IPS-15b (cell line): ENCODE results near the gene CDH16.

Experiments used
- H3K27me3 ChIP-seq: one replicate; pipeline ENCODE4 v1.6.1; 2013; ENCODE audit warnings: low read length; ENCODE audit not compliant: control insufficient read depth, insufficient read depth
- H3K36me3 ChIP-seq: one replicate; pipeline ENCODE4 v1.6.1; 2013; ENCODE audit warnings: low read length; ENCODE audit not compliant: control insufficient read depth, insufficient read depth
- H3K4me1 ChIP-seq: one replicate; pipeline ENCODE4 v1.6.1; 2013; ENCODE audit warnings: mild to moderate bottlenecking, low read length; ENCODE audit not compliant: control insufficient read depth, insufficient read depth
- H3K4me3 ChIP-seq: one replicate; pipeline ENCODE4 v1.5.1; 2013; ENCODE audit warnings: low read depth, low read length
- H3K9ac ChIP-seq: one replicate; pipeline ENCODE4 v1.6.1; 2013; ENCODE audit warnings: low read depth, mild to moderate bottlenecking, low read length
- H3K9me3 ChIP-seq: one replicate; pipeline ENCODE4 v1.6.1; 2013; ENCODE audit warnings: mild to moderate bottlenecking, low read length; ENCODE audit not compliant: control insufficient read depth, insufficient read depth

The CDH16 gene

GRCh38 chr16:66953462-66954096 lies 34.9 kb upstream of the CDH16 start:
- no peaks in the 10 kb centered on the region for H3K36me3 ChIP-seq
- no peaks in the 10 kb centered on the region for H3K4me1 ChIP-seq
- no peaks in the 10 kb centered on the region for H3K9me3 ChIP-seq
- no peak overlapping the region for H3K4me3 ChIP-seq
- H3K9ac ChIP-seq, result no peak overlapping the region
- peaks cover 22% of the 10 kb centered on the region for H3K27me3 ChIP-seq

GRCh38 chr16:66952430-66953110 lies 33.9 kb upstream of the CDH16 start:
- Histone ChIP-seq H3K27me3 (peaks cover 32% of the 10 kb centered on the region), H3K4me1 (no peaks in the 10 kb centered on the region), H3K4me3 (no peak overlapping the region), H3K9me3 (no peaks in the 10 kb centered on the region), H3K9ac (no peak overlapping the region), H3K36me3 (no peaks in the 10 kb centered on the region)

- Histone ChIP-seq H3K4me1 (no peaks in the 10 kb centered on the region), H3K4me3 (no peak overlapping the region), H3K27me3 (peaks cover 36% of the 10 kb centered on the region), H3K9me3 (no peaks in the 10 kb centered on the region), H3K36me3 (no peaks in the 10 kb centered on the region), H3K9ac (no peak overlapping the region)
These were observed 32.5 kb upstream of the CDH16 start for GRCh38 chr16:66950971-66951790.

GRCh38 chr16:66950437-66950836 lies 31.8 kb upstream of the CDH16 start:
- Histone ChIP-seq H3K9me3 (no peaks in the 10 kb centered on the region), H3K4me3 (no peak overlapping the region), H3K9ac (no peak overlapping the region), H3K27me3 (peaks cover 36% of the 10 kb centered on the region), H3K4me1 (no peaks in the 10 kb centered on the region), H3K36me3 (no peaks in the 10 kb centered on the region)

- Histone ChIP-seq H3K4me1 (no peaks in the 10 kb centered on the region), H3K9ac (no peak overlapping the region), H3K36me3 (no peaks in the 10 kb centered on the region), H3K4me3 (no peak overlapping the region), H3K9me3 (no peaks in the 10 kb centered on the region), H3K27me3 (peaks cover 36% of the 10 kb centered on the region)
These were observed 30.8 kb upstream of the CDH16 start for GRCh38 chr16:66949472-66949871.

GRCh38 chr16:66948837-66949225 lies 30.1 kb upstream of the CDH16 start:
- H3K27me3 ChIP-seq, result peaks cover 36% of the 10 kb centered on the region

GRCh38 chr16:66948134-66948836 lies 29.6 kb upstream of the CDH16 start:
- Histone ChIP-seq H3K27me3 (peaks cover 36% of the 10 kb centered on the region), H3K9me3 (no peaks in the 10 kb centered on the region), H3K9ac (no peak overlapping the region), H3K36me3 (no peaks in the 10 kb centered on the region), H3K4me1 (no peaks in the 10 kb centered on the region), H3K4me3 (peak overlapping the region; percentile 54)

More at GRCh38 chr16:66948837-66949225, 30.1 kb upstream of the CDH16 start:
- H3K9ac ChIP-seq, result no peak overlapping the region
- no peaks in the 10 kb centered on the region for H3K4me1 ChIP-seq
- peak overlapping the region; percentile 54 for H3K4me3 ChIP-seq
- no peaks in the 10 kb centered on the region for H3K36me3 ChIP-seq
- H3K9me3 ChIP-seq, result no peaks in the 10 kb centered on the region

- H3K36me3 ChIP-seq, result no peaks in the 10 kb centered on the region
- no peaks in the 10 kb centered on the region for H3K9me3 ChIP-seq
- H3K4me3 ChIP-seq, result peak overlapping the region; percentile 54
- H3K4me1 ChIP-seq, result no peaks in the 10 kb centered on the region
- no peak overlapping the region for H3K9ac ChIP-seq
- peaks cover 36% of the 10 kb centered on the region for H3K27me3 ChIP-seq
These were observed 28.8 kb upstream of the CDH16 start for GRCh38 chr16:66947302-66948065.

GRCh38 chr16:66946974-66947301 lies 28.3 kb upstream of the CDH16 start:
- peaks cover 34% of the 10 kb centered on the region for H3K27me3 ChIP-seq
- H3K4me1 ChIP-seq, result no peaks in the 10 kb centered on the region
- H3K36me3 ChIP-seq, result peaks cover 2% of the 10 kb centered on the region
- H3K9ac ChIP-seq, result no peak overlapping the region
- H3K4me3 ChIP-seq, result no peak overlapping the region
- H3K9me3 ChIP-seq, result no peaks in the 10 kb centered on the region

GRCh38 chr16:66946541-66946940 lies 27.9 kb upstream of the CDH16 start:
- H3K4me3 ChIP-seq, result no peak overlapping the region
- H3K4me1 ChIP-seq, result no peaks in the 10 kb centered on the region
- H3K27me3 ChIP-seq, result peaks cover 34% of the 10 kb centered on the region
- H3K9me3 ChIP-seq, result no peaks in the 10 kb centered on the region
- H3K36me3 ChIP-seq, result peaks cover 6% of the 10 kb centered on the region
- no peak overlapping the region for H3K9ac ChIP-seq

- peaks cover 34% of the 10 kb centered on the region for H3K27me3 ChIP-seq
- no peak overlapping the region for H3K9ac ChIP-seq
- H3K4me3 ChIP-seq, result no peak overlapping the region
- H3K36me3 ChIP-seq, result peaks cover 12% of the 10 kb centered on the region
- no peaks in the 10 kb centered on the region for H3K9me3 ChIP-seq
- H3K4me1 ChIP-seq, result no peaks in the 10 kb centered on the region
These were observed 27.3 kb upstream of the CDH16 start for GRCh38 chr16:66945939-66946338.
